HCT116 (cell line): ENCODE measurements around the gene BRSK2.

Experiments
- POLR2A ChIP-seq: IDR thresholded peaks from 2 replicates; pipeline ENCODE4 v1.7.0; 2011; ENCODE audit warnings: borderline replicate concordance; ENCODE audit not compliant: insufficient read depth, insufficient read length; ENCODE audit errors: extremely low read depth
- TF ChIP-seq, protein P1 (sequence below), 3 experiments: fragments of 200-600 bp in 1 of 3; sonication (generic) in 1 of 3; IDR thresholded peaks in 2 of 3; conservative IDR thresholded peaks in 1 of 3; 2 replicates each; pipeline ENCODE4 v1.5.1; 2012 to 2017; ENCODE audit warnings: low read depth in 2 of 3, low read length in 2 of 3, antibody characterized with exemption in 1 of 3, borderline replicate concordance in 1 of 3, control low read depth in 1 of 3, mild to moderate bottlenecking in 1 of 3, mixed read lengths in 1 of 3, mixed run types in 1 of 3, moderate library complexity in 1 of 3; ENCODE audit not compliant: insufficient read depth in 1 of 3

DNA sequence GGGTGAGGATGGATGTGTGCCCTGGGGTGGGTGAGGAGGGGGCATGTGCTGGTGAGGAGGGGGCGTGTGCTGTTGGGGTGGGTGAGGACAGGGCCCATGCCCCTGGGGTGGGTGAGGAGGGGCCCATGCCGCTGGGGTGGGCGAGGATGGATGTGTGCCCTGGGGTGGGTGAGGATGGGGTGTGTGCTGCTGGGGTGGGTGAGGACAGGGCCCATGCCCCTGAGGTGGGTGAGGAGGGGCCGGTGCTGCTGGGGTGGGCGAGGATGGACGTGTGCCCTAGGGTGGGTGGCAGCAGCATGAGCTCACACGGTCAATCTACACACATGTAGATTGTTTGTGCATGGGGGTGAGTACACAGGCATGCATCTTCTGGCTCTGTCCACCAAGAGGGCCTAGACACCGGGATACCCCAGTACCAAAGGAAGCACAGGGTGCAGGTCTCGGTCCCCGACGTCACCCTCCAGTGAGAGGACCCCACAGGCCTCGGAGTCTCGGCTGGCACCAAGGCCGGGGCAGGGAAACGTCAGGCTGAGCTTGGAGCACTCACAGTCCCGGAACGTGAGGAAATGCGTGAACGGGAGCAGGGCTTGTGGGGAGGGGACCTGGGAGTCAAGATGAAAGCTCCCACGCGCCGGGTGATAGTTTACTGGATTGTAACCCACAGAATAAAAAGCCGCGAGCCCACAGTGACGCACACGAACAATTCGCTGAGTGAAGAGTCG, 42.9 kb upstream of the BRSK2 start:
- TF ChIP-seq, protein P1, sequence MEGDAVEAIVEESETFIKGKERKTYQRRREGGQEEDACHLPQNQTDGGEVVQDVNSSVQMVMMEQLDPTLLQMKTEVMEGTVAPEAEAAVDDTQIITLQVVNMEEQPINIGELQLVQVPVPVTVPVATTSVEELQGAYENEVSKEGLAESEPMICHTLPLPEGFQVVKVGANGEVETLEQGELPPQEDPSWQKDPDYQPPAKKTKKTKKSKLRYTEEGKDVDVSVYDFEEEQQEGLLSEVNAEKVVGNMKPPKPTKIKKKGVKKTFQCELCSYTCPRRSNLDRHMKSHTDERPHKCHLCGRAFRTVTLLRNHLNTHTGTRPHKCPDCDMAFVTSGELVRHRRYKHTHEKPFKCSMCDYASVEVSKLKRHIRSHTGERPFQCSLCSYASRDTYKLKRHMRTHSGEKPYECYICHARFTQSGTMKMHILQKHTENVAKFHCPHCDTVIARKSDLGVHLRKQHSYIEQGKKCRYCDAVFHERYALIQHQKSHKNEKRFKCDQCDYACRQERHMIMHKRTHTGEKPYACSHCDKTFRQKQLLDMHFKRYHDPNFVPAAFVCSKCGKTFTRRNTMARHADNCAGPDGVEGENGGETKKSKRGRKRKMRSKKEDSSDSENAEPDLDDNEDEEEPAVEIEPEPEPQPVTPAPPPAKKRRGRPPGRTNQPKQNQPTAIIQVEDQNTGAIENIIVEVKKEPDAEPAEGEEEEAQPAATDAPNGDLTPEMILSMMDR (IDR thresholded peaks at IDR 0.05 in 2 of 3, conservative IDR thresholded peaks at IDR 0.05 in 1 of 3; ENCODE audit: borderline replicate concordance in 1 of 3, insufficient read depth in 1 of 3, low read depth in 2 of 3, low read length in 2 of 3): no peak
- no peak for TF ChIP-seq POLR2A
